Right atrium auricular region (tissue), 2 donors: ENCODE data around the gene CORO7. TPM values are rescaled to one million over a fixed set of nuclear protein-coding genes. Genes with fewer than 3 reads are reported as not detected.

Experiments used
- DNase-seq: peaks from one replicate; pipeline ENCODE4 v3.0.0-alpha.2; 2019; ENCODE audit warnings: low spot score
- H3K27ac ChIP-seq, 2 donors: fragments of 200-600 bp; sonication (generic); 1 replicate in 1 of 2; 2 replicates in 1 of 2; pipeline ENCODE4 v1.5.1; 2016 to 2019
- H3K27me3 ChIP-seq, 2 donors: fragments of 200-600 bp; sonication (generic); one replicate each; pipeline versions ENCODE4 v1.5.1 to v1.6.0; 2017 to 2019
- H3K36me3 ChIP-seq: fragments of 200-600 bp; sonication (generic); one replicate; pipeline ENCODE4 v1.5.1; 2016
- H3K4me1 ChIP-seq, 2 donors: fragments of 200-600 bp; sonication (generic); one replicate each; pipeline versions ENCODE4 v1.5.1 to v1.6.0; 2017 to 2019
- H3K4me3 ChIP-seq, 2 donors: fragments of 200-600 bp; sonication (generic); 1 replicate in 1 of 2; 2 replicates in 1 of 2; pipeline ENCODE4 v1.5.1; 2017 to 2019; ENCODE audit warnings: mild to moderate bottlenecking in 1 of 2, moderate library complexity in 1 of 2
- H3K9me3 ChIP-seq, 2 donors: fragments of 200-600 bp; sonication (generic); one replicate each; pipeline ENCODE4 v1.5.1; 2019
- CTCF ChIP-seq, 2 donors: fragments of 200-600 bp; sonication (generic); IDR thresholded peaks; one replicate each; pipeline ENCODE4 v1.5.1; 2019; ENCODE audit warnings: antibody characterized with exemption in 2 of 2
- total RNA-seq, 2 donors: library from RNA; depleted of rRNA; stranded (reverse); fragments of >200 nt; gene quantifications; one replicate each; pipeline ENCODE4 v1.1.0, GENCODE V29; 2016

CORO7 gene
- total RNA-seq = 10 to 100 TPM; 10.3 TPM

GRCh38 chr16:4416200-4417032 lies at the start of gene CORO7:
Gene CORO7 (minus strand): TSS chr16:4416596. CDS start chr16:4416518, 78 bp downstream.
- TF ChIP-seq CTCF (IDR thresholded peaks at IDR 0.05) = no peak
- H3K4me1 ChIP-seq = peaks cover 0 to 28% of the 10 kb centered on the region in 2 donors
- no peaks in the 10 kb centered on the region for H3K9me3 ChIP-seq
- peak within 1 kb of the TSS; percentile 76 to 83 for H3K27ac ChIP-seq
- no peaks in the 10 kb centered on the region for H3K27me3 ChIP-seq
- peak within 1 kb of the TSS; percentile 80 to 99 for H3K4me3 ChIP-seq
- H3K36me3 ChIP-seq = no peaks in the 10 kb centered on the region
- DNase-seq = peak; percentile 96

- Histone ChIP-seq H3K36me3 (peaks cover 19% of the 10 kb centered on the region), H3K27me3 (no peaks in the 10 kb centered on the region), H3K4me3 (no peak overlapping the region), H3K4me1 (no peaks in the 10 kb centered on the region), H3K27ac (no peak overlapping the region), H3K9me3 (no peaks in the 10 kb centered on the region)
- DNase-seq = no peak
- TF ChIP-seq CTCF (IDR thresholded peaks at IDR 0.05) = no peak
Measured at GRCh38 chr16:4463522-4464163, 47.2 kb upstream of the CORO7 start.

- Histone ChIP-seq H3K27ac (no peak overlapping the region), H3K4me1 (no peaks in the 10 kb centered on the region), H3K36me3 (peaks cover 32% of the 10 kb centered on the region), H3K9me3 (no peaks in the 10 kb centered on the region), H3K27me3 (no peaks in the 10 kb centered on the region), H3K4me3 (no peak overlapping the region)
- TF ChIP-seq CTCF (IDR thresholded peaks at IDR 0.05) = no peak
- DNase-seq = no peak
Measured at GRCh38 chr16:4461250-4462085, 45.1 kb upstream of the CORO7 start.

- DNase-seq = no peak
- Histone ChIP-seq H3K9me3 (no peaks in the 10 kb centered on the region), H3K4me3 (no peak overlapping the region), H3K36me3 (peaks cover 32% of the 10 kb centered on the region), H3K4me1 (no peaks in the 10 kb centered on the region), H3K27ac (no peak overlapping the region), H3K27me3 (no peaks in the 10 kb centered on the region)
- no peak for TF ChIP-seq CTCF (IDR thresholded peaks at IDR 0.05)
Measured at GRCh38 chr16:4460936-4461249, 44.5 kb upstream of the CORO7 start.

DNA sequence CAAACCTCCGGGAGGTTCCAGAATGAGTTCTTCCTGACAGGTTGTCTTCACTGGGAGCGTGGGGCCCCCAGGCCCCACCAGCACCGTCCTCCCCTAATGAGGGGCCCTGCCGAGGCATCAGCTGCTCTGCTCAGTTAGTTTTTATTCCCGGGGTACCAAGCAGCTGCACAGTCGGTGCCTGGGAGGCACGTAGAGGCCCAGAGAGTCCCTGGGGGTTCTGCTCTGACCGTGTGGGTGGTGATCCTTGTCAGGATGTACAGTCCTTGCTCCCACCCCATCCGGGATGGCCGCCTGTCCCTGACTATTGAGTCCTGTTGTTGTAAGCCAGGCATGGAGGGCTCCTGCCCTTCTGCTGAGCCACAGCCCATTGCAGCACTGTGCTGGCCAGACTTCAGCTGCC lies 39.6 kb upstream of the CORO7 start:
- no peak for DNase-seq
- TF ChIP-seq CTCF (IDR thresholded peaks at IDR 0.05) = no peak
- Histone ChIP-seq H3K36me3 (peaks cover 60% of the 10 kb centered on the region), H3K27ac (no peak overlapping the region), H3K4me1 (no peaks in the 10 kb centered on the region), H3K27me3 (no peaks in the 10 kb centered on the region), H3K4me3 (no peak overlapping the region), H3K9me3 (no peaks in the 10 kb centered on the region)
